Measurements from ENCODE around the gene NKAIN2.
"Not testable (repeated sequence)": the region's sequence is repeated elsewhere in the genome, so short reads cannot be mapped to it uniquely, and the experiment has no call there.

NKAIN2 gene

DNA sequence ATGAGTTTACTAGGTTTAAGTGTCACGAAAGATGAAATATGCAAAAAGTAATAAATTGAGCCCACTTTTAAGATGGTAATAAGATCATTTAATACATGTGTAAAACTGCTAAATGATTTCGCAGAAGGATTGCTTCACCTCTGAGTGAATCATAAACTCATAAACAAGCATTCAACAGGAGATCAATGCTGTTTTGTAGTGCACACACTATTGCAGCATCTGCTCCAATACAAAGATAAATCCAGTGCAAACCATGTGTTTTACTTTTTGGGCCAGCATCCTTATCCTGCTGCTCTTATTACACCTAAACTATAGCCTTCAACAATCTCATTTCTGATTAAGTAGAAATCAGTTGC lies 400.1 kb downstream of the NKAIN2 start:
- peak; percentile 87 for DNase-seq (ENCODE audit: low read depth)

- no peak for DNase-seq (ENCODE audit: low read depth)
These were observed 402.3 kb downstream of the NKAIN2 start for GRCh38 chr6:124205921-124206320.

DNA sequence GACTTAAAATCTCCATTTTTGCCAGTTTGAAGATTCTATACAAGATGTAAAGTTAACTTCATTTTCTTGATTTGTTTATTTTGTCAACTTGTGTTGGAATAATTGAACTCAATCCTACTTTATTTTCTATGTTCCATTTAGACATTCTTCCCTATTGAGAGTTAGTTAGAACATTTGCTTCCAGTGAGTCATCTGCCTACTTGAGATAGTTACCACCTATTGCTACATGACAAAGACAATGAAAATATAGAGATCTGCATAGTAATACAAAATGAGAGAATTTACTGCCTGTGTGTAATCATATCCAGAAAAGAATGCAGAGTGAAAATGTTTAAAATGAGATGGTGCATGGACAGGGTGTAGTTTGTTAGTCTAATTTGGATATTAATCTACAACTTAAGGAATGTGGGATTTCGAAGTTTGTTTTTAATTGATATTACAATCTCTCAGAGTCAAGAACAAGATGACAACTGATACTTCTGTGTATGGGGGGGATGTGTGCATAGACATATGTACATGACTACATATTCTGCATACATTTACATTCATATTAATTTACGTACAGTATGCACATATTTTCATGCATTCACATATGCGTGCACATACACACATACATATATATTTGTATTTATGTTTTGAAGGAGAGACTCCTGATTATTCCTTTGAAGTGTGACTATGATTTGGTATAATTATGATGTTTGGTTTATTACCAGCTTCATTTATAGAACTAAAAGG lies 420.1 kb downstream of the NKAIN2 start:
- peak; percentile 90 for DNase-seq (ENCODE audit: low read depth)

GRCh38 chr6:124226396-124226795 lies 422.7 kb downstream of the NKAIN2 start:
- DNase-seq (ENCODE audit: low read depth), result peak; percentile 76

DNA sequence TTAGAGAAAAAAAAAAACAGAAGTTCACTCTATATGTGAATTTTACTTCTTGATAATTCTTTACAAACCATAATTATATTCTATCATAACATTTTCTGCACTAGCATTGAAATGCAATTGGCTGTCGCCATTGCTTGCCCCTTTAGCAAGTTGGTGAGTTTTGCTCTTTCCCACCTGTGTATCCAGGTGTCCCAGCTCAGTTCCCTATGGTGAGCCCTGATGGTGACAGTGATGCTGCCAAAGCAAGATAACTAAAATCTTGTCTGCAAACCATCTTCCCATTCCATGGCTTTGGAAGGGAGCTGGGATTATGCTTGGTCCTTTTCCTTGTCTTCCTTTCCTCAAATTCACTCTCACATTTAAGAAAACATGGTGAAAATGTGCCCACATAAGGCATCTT lies 429.6 kb downstream of the NKAIN2 start:
- no peak for DNase-seq (ENCODE audit: low read depth)

GRCh38 chr6:124234801-124235200 lies 431.1 kb downstream of the NKAIN2 start:
- DNase-seq (ENCODE audit: low read depth), result no peak

DNA sequence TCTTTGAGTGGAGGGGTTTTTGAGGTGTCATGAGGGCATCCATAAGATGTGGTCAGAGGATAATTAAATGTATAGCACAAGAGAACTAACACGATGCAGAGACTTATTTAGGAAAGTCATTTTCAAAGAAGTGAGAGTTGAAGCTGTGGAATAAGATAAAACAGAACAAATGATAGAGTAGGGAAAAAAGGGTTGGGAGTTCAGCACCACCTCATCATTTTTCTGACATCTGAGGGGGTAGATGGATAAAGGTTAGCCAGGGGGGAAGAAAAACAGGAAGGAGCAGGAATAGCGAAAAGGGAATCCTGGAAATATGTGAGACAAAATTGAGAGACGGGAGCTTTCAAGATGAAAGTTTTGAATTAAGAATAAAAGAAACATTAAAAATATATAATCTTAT lies 434.2 kb downstream of the NKAIN2 start:
- no peak for DNase-seq (ENCODE audit: low read depth)

DNA sequence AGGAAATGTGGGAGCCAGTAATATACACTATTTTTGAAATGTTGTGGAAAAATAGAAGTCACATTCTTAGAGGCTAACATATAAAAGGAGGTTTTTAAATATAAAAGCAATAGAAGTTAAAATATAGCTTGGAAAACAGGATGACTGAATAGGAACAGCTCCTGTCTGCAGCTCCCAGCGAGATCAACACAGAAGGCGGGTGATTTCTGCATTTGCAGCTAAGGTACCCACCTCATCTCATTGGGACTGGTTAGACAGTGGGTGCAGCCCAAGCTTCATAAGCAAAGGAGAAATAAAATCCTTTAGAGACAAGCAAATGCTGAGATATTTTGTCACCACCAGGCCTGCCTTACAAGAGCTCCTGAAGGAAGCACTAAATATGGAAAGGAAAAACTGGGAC lies 434.7 kb downstream of the NKAIN2 start:
- not testable (repeated sequence) for DNase-seq (ENCODE audit: low read depth)

DNA sequence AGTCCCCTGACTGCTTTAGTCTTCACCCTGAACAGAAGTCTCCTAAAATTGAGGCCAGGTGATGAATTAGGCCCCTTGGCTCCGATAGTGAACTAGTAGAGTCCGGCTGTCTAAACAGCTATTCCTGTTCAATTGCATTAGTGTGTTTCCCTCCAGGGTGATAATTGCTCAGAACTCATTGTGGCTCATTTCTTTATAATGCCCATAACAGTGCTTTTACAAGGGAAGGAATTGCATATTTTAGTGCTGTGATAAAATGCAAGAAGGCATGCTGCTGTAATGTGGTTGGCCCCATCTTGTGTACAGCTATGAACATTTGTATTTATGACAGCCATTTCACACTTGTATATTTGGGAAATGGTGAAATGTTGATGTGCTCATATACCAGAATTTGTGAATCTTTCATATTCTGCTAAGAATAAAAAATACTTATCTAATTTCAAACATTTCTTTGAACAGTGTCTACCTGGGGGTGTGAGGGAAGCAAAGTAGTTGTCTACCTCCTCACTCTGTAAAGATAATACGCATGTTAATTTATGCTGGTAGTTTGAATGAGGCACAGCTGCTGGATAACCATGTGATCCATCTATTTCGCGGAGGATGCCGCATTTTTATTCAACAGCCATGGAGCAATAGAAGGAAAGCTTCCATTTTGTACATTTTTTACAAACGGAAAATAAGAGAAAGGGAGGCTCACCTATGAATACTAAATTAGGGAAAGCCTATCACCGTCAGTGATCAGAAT lies 451.4 kb downstream of the NKAIN2 start:
- no peak for DNase-seq (ENCODE audit: low read depth)

GRCh38 chr6:124260337-124260736 lies 456.7 kb downstream of the NKAIN2 start:
- no peak for DNase-seq (ENCODE audit: low read depth)

GRCh38 chr6:124269733-124270132 lies 466.1 kb downstream of the NKAIN2 start:
- DNase-seq (ENCODE audit: low read depth), result no peak

- no peak for DNase-seq (ENCODE audit: low read depth)
These were observed 470.0 kb downstream of the NKAIN2 start for GRCh38 chr6:124273701-124274100.

DNA sequence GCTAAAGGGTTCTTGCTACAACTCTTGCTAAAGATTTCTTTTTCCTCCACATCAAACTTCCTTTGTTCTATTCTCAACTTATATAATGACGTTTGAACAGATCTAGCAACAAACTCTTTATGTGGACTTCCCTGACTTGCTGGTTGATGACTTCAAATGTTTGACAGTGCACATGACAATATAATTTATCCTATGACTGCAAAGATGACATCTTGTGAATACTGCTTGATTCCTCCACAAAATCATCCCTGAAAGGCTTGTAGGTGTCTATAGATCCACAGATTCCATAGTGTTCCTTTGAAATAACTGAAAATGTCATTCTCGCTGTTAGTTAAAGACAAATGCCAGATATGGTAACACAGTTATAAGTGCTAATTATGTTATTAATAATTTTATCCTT lies 478.9 kb downstream of the NKAIN2 start:
- DNase-seq (ENCODE audit: low read depth), result no peak

- DNase-seq (ENCODE audit: low read depth), result no peak
These were observed 479.8 kb downstream of the NKAIN2 start for GRCh38 chr6:124283486-124283885.

DNA sequence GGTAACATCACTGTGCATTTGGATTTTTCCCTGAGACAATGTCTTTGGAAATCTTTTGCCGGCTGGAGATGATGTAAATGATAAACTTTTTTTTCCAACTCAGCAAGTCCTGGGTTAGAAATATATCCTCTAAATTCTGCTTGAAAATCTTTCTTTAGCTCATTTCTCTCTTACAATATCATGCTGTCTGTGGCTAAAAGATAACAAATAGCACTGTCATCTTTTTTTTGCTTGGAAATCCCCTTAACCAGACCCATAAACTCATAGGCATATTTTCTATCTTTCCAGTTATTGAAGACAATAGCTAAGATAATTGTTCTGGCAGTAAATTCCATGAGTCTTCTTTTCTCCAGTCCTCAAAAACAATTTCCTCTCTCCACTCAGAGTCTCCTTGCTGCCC lies 481.5 kb downstream of the NKAIN2 start:
- no peak for DNase-seq (ENCODE audit: low read depth)

DNA sequence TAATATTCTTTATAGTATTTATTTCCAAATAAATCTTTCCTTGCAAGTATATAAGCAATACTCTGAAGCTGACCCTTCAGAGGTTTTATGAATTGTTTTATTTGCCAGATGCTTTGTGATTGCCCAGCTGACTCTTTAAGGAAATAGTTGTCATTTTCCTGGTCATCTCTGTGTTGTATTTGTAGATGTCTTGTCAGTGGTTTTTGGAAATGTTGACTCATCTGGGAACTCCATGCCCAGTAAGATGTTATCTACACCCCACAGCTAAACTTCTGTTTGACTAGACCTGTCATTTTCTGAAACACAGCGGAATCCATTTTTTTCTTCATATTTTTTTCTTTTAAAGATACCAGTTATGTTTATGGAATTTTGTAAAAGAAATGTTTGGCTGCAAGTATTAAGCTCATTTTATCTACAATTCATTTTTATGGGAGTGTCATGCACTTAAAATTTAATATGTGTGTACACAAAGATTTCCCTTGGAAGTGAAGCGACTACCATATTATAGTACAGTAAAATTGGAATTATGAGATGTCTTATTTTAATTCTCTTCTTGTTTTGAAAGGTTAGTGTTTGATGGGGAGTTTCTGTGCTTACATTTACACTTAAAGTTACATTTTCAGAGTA lies 491.0 kb downstream of the NKAIN2 start:
- peak; percentile 61 for DNase-seq (ENCODE audit: low read depth)

DNA sequence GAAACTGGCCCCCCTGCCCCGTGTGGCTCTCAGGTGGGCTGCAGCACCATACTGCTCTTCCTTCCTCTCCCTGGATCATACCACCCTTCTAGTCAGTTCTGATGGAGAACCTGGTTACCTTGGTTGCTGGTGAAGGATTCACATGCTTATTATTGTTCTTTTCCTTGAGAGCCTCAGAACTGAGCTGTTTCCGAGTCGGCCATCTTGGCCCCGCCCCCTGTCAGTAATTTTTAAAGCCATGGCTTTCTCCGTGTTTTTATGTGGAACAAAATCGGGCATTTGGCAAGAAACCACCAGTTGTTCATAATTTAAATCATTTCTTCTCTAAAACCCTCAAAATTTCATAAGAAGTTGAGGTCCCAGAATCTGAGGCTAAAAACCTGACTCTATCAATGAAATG lies 493.8 kb downstream of the NKAIN2 start:
- DNase-seq (ENCODE audit: low read depth), result no peak

DNA sequence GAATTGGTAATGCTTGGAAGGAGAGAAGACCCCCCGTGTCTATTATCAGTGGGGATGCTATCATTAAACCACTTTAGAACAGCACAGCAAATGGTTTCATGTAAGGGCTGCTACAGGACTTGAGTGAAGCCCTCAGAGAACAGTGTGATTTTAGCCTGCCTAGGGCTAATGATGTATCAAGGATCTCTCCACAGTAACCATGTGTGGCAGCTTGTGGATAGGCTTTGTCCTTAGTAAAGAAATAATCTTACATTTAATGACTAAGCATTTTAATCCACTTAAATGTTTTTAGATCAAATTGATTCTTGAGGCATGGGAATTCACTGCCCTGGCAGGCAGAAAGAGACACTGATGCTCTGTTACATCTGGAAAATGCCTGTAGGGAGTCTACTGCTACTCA lies 495.1 kb downstream of the NKAIN2 start:
- DNase-seq (ENCODE audit: low read depth), result no peak

- DNase-seq (ENCODE audit: low read depth), result not testable (repeated sequence)
These were observed 497.2 kb downstream of the NKAIN2 start for GRCh38 chr6:124300907-124301306.

DNA sequence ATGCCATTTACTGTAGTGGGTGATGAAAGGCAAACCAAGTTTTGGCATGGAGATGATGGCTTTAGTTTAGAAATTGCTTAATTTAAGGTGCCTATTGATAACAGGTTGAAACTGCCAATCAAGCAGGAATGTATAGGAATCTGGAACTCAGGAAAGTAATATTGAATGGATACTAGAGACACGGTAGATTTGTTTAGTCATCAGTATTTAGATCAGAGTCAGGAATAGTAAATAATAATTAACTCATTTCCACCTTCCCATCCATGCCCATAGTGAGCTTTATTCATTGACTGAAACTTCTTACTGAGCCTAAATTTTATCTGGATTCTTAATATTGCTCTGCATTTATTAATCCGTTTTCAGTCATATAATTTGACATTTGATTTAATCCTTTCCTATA lies 500.3 kb downstream of the NKAIN2 start:
- no peak for DNase-seq (ENCODE audit: low read depth)

DNA sequence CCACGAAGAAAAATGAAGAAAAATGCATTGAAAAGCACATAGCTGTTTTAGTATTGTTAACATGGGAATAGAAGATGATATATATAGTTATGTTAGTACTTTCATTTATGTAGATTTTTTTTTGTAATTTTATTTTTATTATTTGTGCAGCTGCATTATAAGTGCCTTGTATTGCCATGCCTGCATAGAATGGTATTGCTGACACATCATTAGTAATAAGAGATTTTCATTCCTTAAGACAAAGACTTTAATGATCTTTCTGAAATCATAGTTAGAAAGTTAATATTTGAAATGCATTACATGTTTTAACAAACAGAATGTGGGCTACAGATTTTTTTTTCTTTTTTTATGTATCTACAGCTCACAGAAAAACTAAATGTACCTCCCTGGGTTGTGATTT lies 506.5 kb downstream of the NKAIN2 start:
- no peak for DNase-seq (ENCODE audit: low read depth)

DNA sequence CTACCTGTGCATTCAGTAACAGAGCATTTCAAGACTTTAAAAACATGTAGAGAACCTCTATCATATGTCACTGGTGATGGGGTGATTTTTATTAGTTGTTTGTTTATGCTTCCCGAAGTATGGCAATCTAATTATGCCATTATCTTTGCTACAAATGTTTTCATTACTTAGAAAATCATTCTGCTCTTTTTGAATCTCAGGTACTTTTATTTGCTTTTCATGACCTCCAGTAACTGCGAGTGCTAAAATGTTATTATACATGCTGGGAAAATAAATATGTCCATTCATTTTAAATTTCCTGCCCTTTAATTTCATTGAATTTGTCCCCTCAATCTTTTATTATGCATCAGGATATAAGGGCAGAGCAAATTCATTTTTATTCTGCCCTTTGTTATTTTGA lies 515.7 kb downstream of the NKAIN2 start:
- no peak for DNase-seq (ENCODE audit: low read depth)

GRCh38 chr6:124324237-124324636 lies 520.6 kb downstream of the NKAIN2 start:
- DNase-seq (ENCODE audit: low read depth), result no peak

Data from iris pigment epithelial cell (primary cell).